AG04449 (cell line): ENCODE data around the gene PIK3R6.

Experiments
- CTCF ChIA-PET: fragments of 350-600 bp; formaldehyde crosslinking; extraction: SDS; loops from one replicate; lab custom pipeline; 2021; ENCODE audit warnings: antibody characterized with exemption; lab: Yijun Ruan, JAX
- POLR2A ChIA-PET: fragments of 400-600, 350-600 bp; formaldehyde crosslinking; extraction: SDS; loops from one replicate; lab custom pipeline; 2020; ENCODE audit warnings: antibody characterized with exemption, inconsistent platforms; lab: Yijun Ruan, JAX
- DNase-seq: peaks from one replicate; pipeline ENCODE4 v3.0.0-alpha.2; 2010; ENCODE audit warnings: low read depth, low spot score
- H3K4me3 ChIP-seq: 2 replicates; pipeline ENCODE4 v1.5.1; 2011; ENCODE audit warnings: low read depth, mild to moderate bottlenecking, control low read depth, low read length
- CTCF ChIP-seq: IDR thresholded peaks from one replicate; pipeline ENCODE4 v1.5.1; 2011; ENCODE audit warnings: mild to moderate bottlenecking, moderate library complexity, low read length, control low read depth, inconsistent platforms; ENCODE audit not compliant: insufficient read depth; ENCODE audit errors: missing control alignments

The PIK3R6 gene

GRCh38 chr17:8826808-8827435 lies 40.6 kb downstream of the PIK3R6 start:
- ChIA-PET POLR2A (no interaction called here), CTCF (interaction anchor here (1.0 to 1.3 kb wide), 2 partner anchors 61 to 68 kb away, joined by 3 to 5 read pairs; no protein-coding TSS in a partner anchor)
- no peak for TF ChIP-seq CTCF
- no peak for DNase-seq
- H3K4me3 ChIP-seq: no peak overlapping the region

- no peak for TF ChIP-seq CTCF
- DNase-seq: no peak
- ChIA-PET CTCF (interaction anchor here (1.3 to 2.1 kb wide), 2 partner anchors 40 to 63 kb away, joined by 3 to 8 read pairs; no protein-coding TSS in a partner anchor), POLR2A (no interaction called here)
- no peak overlapping the region for H3K4me3 ChIP-seq
Observed at GRCh38 chr17:8825802-8826201, 41.7 kb downstream of the PIK3R6 start.

GRCh38 chr17:8823279-8823678 lies 44.2 kb downstream of the PIK3R6 start:
- H3K4me3 ChIP-seq: no peak overlapping the region
- TF ChIP-seq CTCF: no peak
- CTCF ChIA-PET: no interaction called here
- DNase-seq: no peak
- POLR2A ChIA-PET: no interaction called here

GRCh38 chr17:8822401-8823035 lies 45.0 kb downstream of the PIK3R6 start:
- H3K4me3 ChIP-seq: no peak overlapping the region
- ChIA-PET POLR2A (no interaction called here), CTCF (no interaction called here)
- TF ChIP-seq CTCF: no peak
- no peak for DNase-seq

- TF ChIP-seq CTCF: no peak
- DNase-seq: no peak
- H3K4me3 ChIP-seq: no peak overlapping the region
- ChIA-PET CTCF (no interaction called here), POLR2A (no interaction called here)
Observed at GRCh38 chr17:8821446-8822105, 45.9 kb downstream of the PIK3R6 start.
